PC-9 (cell line): ENCODE data around the gene RNF38.

ENCODE experiments used
- EZH2 ChIP-seq: fragments of 200-600 bp; sonication (generic); IDR thresholded peaks from 2 replicates; pipeline ENCODE4 v1.8.0; 2017; ENCODE audit warnings: antibody characterized with exemption, low read depth
- TF ChIP-seq, protein P1 (sequence below): fragments of 200-600 bp; sonication (generic); conservative IDR thresholded peaks from 2 replicates; pipeline ENCODE4 v1.6.1; 2017; ENCODE audit warnings: mixed run types, antibody characterized with exemption, mild to moderate bottlenecking, moderate library complexity

- TF ChIP-seq EZH2, result no peak
- TF ChIP-seq, protein P1, sequence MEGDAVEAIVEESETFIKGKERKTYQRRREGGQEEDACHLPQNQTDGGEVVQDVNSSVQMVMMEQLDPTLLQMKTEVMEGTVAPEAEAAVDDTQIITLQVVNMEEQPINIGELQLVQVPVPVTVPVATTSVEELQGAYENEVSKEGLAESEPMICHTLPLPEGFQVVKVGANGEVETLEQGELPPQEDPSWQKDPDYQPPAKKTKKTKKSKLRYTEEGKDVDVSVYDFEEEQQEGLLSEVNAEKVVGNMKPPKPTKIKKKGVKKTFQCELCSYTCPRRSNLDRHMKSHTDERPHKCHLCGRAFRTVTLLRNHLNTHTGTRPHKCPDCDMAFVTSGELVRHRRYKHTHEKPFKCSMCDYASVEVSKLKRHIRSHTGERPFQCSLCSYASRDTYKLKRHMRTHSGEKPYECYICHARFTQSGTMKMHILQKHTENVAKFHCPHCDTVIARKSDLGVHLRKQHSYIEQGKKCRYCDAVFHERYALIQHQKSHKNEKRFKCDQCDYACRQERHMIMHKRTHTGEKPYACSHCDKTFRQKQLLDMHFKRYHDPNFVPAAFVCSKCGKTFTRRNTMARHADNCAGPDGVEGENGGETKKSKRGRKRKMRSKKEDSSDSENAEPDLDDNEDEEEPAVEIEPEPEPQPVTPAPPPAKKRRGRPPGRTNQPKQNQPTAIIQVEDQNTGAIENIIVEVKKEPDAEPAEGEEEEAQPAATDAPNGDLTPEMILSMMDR, result no peak
Measured at GRCh38 chr9:36292641-36293040, 107.4 kb downstream of the RNF38 start.
